ENCODE measurements around the gene RASGRP2. TPM values are rescaled to one million over a fixed set of nuclear protein-coding genes. Genes with fewer than 3 reads are reported as not detected.

Gene RASGRP2
- total and polyA plus RNA-seq, 2 of the 8 experiments (the other 6 are each of a cell fraction or from before 2014, with no cell fraction given) = 40.6 to 45.7 TPM

GRCh38 chr11:64681171-64681570, 62.8 kb downstream of the RASGRP2 start:
- Histone ChIP-seq H3K23me2 (ENCODE audit: low read depth, low read length) (peaks cover 2% of the 10 kb centered on the region; the same call in 1 of the 2 replicates), H3K27ac (ENCODE audit: low read depth, low read length) (no peak overlapping the region), H3K9ac (replicated peaks in 1 of 4; ENCODE audit: extremely low read depth in 1 of 4, low read depth in 3 of 4, low read length in 3 of 4) (no peak overlapping the region), H3K79me1 (ENCODE audit: low read depth, low read length) (no peaks in the 10 kb centered on the region; the same call in 1 of the 2 replicates), H2BK12ac (ENCODE audit: low read depth, low read length) (no peak overlapping the region), H3K4me3 (ENCODE audit: extremely low read depth in 1 of 4, insufficient read depth in 2 of 4, low read depth in 3 of 4, low read length in 4 of 4) (no peak overlapping the region), H4K91ac (replicated peaks; ENCODE audit: insufficient read length, low read length) (no peak overlapping the region), H4K20me1 (replicated peaks in 1 of 2; ENCODE audit: control insufficient read depth in 1 of 2, insufficient read depth in 2 of 2, low read length in 2 of 2) (no peaks in the 10 kb centered on the region), H3K27me3 (replicated peaks in 1 of 4; ENCODE audit: control insufficient read depth in 3 of 4, extremely low read depth in 1 of 4, insufficient read depth in 3 of 4, low read length in 3 of 4) (peaks cover 0 to 3% (median 0%) of the 10 kb centered on the region in 4 experiments; a peak in 3 of 7 replicates), H3K36me3 (ENCODE audit: control insufficient read depth in 2 of 4, insufficient read depth in 4 of 4, low read length in 3 of 4) (no peaks in the 10 kb centered on the region), H3K4me2 (ENCODE audit: insufficient read depth in 1 of 2, low read depth in 2 of 2, low read length in 2 of 2) (no peak overlapping the region), H2BK20ac (ENCODE audit: low read length) (no peak overlapping the region), H3K18ac (ENCODE audit: extremely low read depth, low read length) (no peak overlapping the region), H3K4me1 (replicated peaks in 1 of 4; ENCODE audit: control insufficient read depth in 3 of 4, insufficient read depth in 4 of 4, low read length in 3 of 4) (no peaks in the 10 kb centered on the region; a peak in 1 of 7 replicates), H2BK120ac (replicated peaks; ENCODE audit: low read depth, low read length) (no peak overlapping the region), H3K23ac (ENCODE audit: insufficient read length) (no peak overlapping the region), H3K9me3 (ENCODE audit: insufficient read depth in 2 of 2, low read depth in 1 of 2, low read length in 1 of 2) (no peaks in the 10 kb centered on the region), H4K5ac (ENCODE audit: insufficient read length, low read depth, low read length) (no peak overlapping the region), H2AFZ (ENCODE audit: low read length) (no peak overlapping the region), H3K14ac (ENCODE audit: insufficient read length) (no peak overlapping the region), H3K4ac (replicated peaks; ENCODE audit: insufficient read length, low read depth, low read length) (no peak overlapping the region), H2BK5ac (ENCODE audit: low read depth, low read length) (no peak overlapping the region), H2BK15ac (ENCODE audit: low read length) (no peak overlapping the region), H2AK5ac (ENCODE audit: low read depth, low read length) (no peak overlapping the region), H3K79me2 (ENCODE audit: control insufficient read depth in 1 of 2, insufficient read depth in 2 of 2, low read length in 2 of 2) (no peaks in the 10 kb centered on the region), H3K56ac (replicated peaks; ENCODE audit: insufficient read length, low read depth, low read length) (no peak overlapping the region), H4K8ac (ENCODE audit: extremely low read depth, insufficient read depth, low read length) (no peak overlapping the region)
- 74% methylated on average over 4 of the region's 4 CpGs; no CpG with 5 or more reads in 1 of the 2 experiments for WGBS, 2 experiments (ENCODE audit: extremely low coverage in 1 of 2, insufficient coverage in 1 of 2, insufficient read length in 1 of 2, insufficient replicate concordance in 2 of 2, low coverage in 1 of 2, low lambda C conversion rate in 2 of 2, missing lambda C conversion rate in 1 of 2)
- no peak for DNase-seq (ENCODE audit: low read depth in 1 of 2, low spot score in 2 of 2)
- no peak for FAIRE-seq
- ChIA-PET POLR2A (ENCODE audit: partially characterized antibody) (no interaction called here), CTCF (ENCODE audit: partially characterized antibody) (interaction anchor here (1.1 kb wide), 1 partner anchor 29 kb away, joined by 3 read pairs; no protein-coding TSS in a partner anchor)
- TF ChIP-seq SRF (IDR thresholded peaks at IDR 0.05; ENCODE audit: low read depth, low read length) (no peak), GABPA (IDR thresholded peaks at IDR 0.05; ENCODE audit: borderline replicate concordance, insufficient read depth, low read length) (no peak), CHD1 (IDR thresholded peaks at IDR 0.05; ENCODE audit: low read depth, low read length) (no peak), POLR2AphosphoS5 (IDR thresholded peaks at IDR 0.05; ENCODE audit: low read depth, low read length) (no peak), HDAC6 (IDR thresholded peaks at IDR 0.05; ENCODE audit: low read depth, low read length) (no peak), SP4 (IDR thresholded peaks at IDR 0.05; ENCODE audit: low read length) (no peak), EGR1 (IDR thresholded peaks at IDR 0.05; ENCODE audit: borderline replicate concordance, low read depth, low read length) (no peak), RAD21 (IDR thresholded peaks at IDR 0.05 in 1 of 2, conservative IDR thresholded peaks at IDR 0.05 in 1 of 2; ENCODE audit: low read depth in 2 of 2, low read length in 2 of 2) (no peak)
- TF ChIP-seq, protein P1, sequence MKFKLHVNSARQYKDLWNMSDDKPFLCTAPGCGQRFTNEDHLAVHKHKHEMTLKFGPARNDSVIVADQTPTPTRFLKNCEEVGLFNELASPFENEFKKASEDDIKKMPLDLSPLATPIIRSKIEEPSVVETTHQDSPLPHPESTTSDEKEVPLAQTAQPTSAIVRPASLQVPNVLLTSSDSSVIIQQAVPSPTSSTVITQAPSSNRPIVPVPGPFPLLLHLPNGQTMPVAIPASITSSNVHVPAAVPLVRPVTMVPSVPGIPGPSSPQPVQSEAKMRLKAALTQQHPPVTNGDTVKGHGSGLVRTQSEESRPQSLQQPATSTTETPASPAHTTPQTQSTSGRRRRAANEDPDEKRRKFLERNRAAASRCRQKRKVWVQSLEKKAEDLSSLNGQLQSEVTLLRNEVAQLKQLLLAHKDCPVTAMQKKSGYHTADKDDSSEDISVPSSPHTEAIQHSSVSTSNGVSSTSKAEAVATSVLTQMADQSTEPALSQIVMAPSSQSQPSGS (IDR thresholded peaks at IDR 0.05; ENCODE audit: low read length) = no peak
